MM.1S (cell line): ENCODE measurements around the gene GABARAPL1.
"Not testable (repeated sequence)": the region's sequence is repeated elsewhere in the genome, so short reads cannot be mapped to it uniquely, and the experiment has no call there.

Experiments used
- DNase-seq: peaks from one replicate; pipeline ENCODE4 v3.0.0-alpha.2; 2015
- H2AFZ ChIP-seq: fragments of 300-600 bp; sonication (generic); 2 replicates; pipeline ENCODE4 v1.6.0; 2016; ENCODE audit warnings: antibody characterized with exemption, low read length
- H3F3A ChIP-seq: fragments of 300-600 bp; sonication (generic); 2 replicates; pipeline ENCODE4 v1.6.1; 2016; ENCODE audit warnings: mild to moderate bottlenecking, antibody characterized with exemption, low read length, moderate library complexity, mixed read lengths; ENCODE audit not compliant: insufficient read depth
- H3K27ac ChIP-seq: fragments of 300-600 bp; sonication (generic); 2 replicates; pipeline ENCODE4 v1.5.1; 2016; ENCODE audit warnings: mild to moderate bottlenecking, low read length
- H3K27me3 ChIP-seq: fragments of 300-600 bp; sonication (generic); replicated peaks from 2 replicates; pipeline ENCODE4 v1.6.0; 2016; ENCODE audit warnings: low read length; ENCODE audit not compliant: insufficient read depth
- H3K36me3 ChIP-seq: fragments of 300-600 bp; sonication (generic); replicated peaks from 2 replicates; pipeline ENCODE4 v1.6.1; 2016; ENCODE audit warnings: mild to moderate bottlenecking, low read length, mixed read lengths; ENCODE audit not compliant: insufficient read depth
- H3K4me1 ChIP-seq: fragments of 300-600 bp; sonication (generic); 2 replicates; pipeline ENCODE4 v1.6.1; 2016; ENCODE audit warnings: low read length, mixed read lengths
- H3K4me2 ChIP-seq: fragments of 300-600 bp; sonication (generic); 2 replicates; pipeline ENCODE4 v1.6.0; 2016; ENCODE audit warnings: low read depth, low read length
- H3K4me3 ChIP-seq: fragments of 300-600 bp; sonication (generic); 2 replicates; pipeline ENCODE4 v1.5.1; 2016; ENCODE audit warnings: low read length, mixed read lengths
- H3K79me2 ChIP-seq: fragments of 300-600 bp; sonication (generic); 2 replicates; pipeline ENCODE4 v1.6.1; 2016; ENCODE audit warnings: mixed run types, low read length, mixed read lengths
- H3K9ac ChIP-seq: fragments of 300-600 bp; sonication (generic); 2 replicates; pipeline ENCODE4 v1.6.1; 2016; ENCODE audit warnings: low read length, mixed read lengths
- H3K9me2 ChIP-seq: fragments of 300-600 bp; sonication (generic); replicated peaks from 2 replicates; pipeline ENCODE4 v1.6.1; 2016; ENCODE audit warnings: mild to moderate bottlenecking, low read length, mixed read lengths; ENCODE audit not compliant: insufficient read depth
- H3K9me3 ChIP-seq: fragments of 300-600 bp; sonication (generic); replicated peaks from 2 replicates; pipeline ENCODE4 v1.6.1; 2016; ENCODE audit warnings: mild to moderate bottlenecking, low read length, mixed read lengths; ENCODE audit not compliant: insufficient read depth
- H4K20me1 ChIP-seq: fragments of 300-600 bp; sonication (generic); 2 replicates; pipeline ENCODE4 v1.6.1; 2016; ENCODE audit warnings: mild to moderate bottlenecking, low read length, moderate library complexity, mixed read lengths; ENCODE audit not compliant: insufficient read depth
- CTCF ChIP-seq: fragments of 300-600 bp; sonication (generic); IDR thresholded peaks from 2 replicates; pipeline ENCODE4 v1.5.1; 2016; ENCODE audit warnings: antibody characterized with exemption, low read length, mixed read lengths
- EZH2 ChIP-seq: fragments of 300-600 bp; sonication (generic); optimal IDR thresholded peaks from 2 replicates; pipeline ENCODE3; 2017; ENCODE audit warnings: low read depth, mild to moderate bottlenecking, antibody characterized with exemption, low read length, mixed read lengths
- EZH2phosphoT487 ChIP-seq: fragments of 300-600 bp; sonication (generic); IDR thresholded peaks from 2 replicates; pipeline ENCODE4 v1.6.1; 2018; ENCODE audit warnings: antibody characterized with exemption, low read length

Gene GABARAPL1

GRCh38 chr12:10186299-10186698, 26.4 kb upstream of the GABARAPL1 start:
- Histone ChIP-seq H3K36me3 (no peaks in the 10 kb centered on the region), H3K9ac (no peak overlapping the region), H3K9me3 (no peaks in the 10 kb centered on the region), H2AFZ (no peak overlapping the region), H4K20me1 (no peaks in the 10 kb centered on the region), H3K27ac (no peak overlapping the region), H3K9me2 (no peaks in the 10 kb centered on the region), H3K27me3 (no peaks in the 10 kb centered on the region), H3K4me3 (no peak overlapping the region), H3F3A (no peaks in the 10 kb centered on the region), H3K79me2 (no peaks in the 10 kb centered on the region), H3K4me2 (no peak overlapping the region), H3K4me1 (peaks cover 6% of the 10 kb centered on the region; the same call in 1 of the 2 replicates)
- TF ChIP-seq EZH2phosphoT487, result no peak
- TF ChIP-seq EZH2, result no peak
- no peak for TF ChIP-seq CTCF
- DNase-seq, result no peak

DNA sequence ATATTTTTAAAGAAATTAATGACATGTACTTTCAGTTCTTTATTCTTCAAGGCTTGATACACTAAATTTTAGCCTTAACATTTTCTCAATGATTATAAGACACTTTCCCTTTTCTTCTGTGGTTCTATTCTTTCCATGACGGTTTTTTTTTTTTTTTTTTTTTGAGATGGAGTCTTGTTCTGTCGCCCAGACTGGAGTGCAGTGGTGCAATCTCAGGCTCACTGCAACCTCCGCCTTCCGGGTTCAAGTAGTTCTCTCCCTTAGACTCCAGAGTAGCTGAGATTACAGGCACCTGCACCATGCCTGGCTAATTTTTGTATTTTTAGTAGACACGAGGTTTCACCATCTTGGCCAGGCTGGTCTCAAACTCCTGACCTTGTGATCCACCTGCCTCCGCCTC, 25.7 kb upstream of the GABARAPL1 start:
- not testable (repeated sequence) for H4K20me1 ChIP-seq, H3K79me2 ChIP-seq, H3K9ac ChIP-seq, H3K4me3 ChIP-seq, H3K9me2 ChIP-seq, H3K36me3 ChIP-seq, H3K27ac ChIP-seq, H3K4me2 ChIP-seq, H3F3A ChIP-seq, DNase-seq, H3K27me3 ChIP-seq, H2AFZ ChIP-seq, H3K9me3 ChIP-seq, H3K4me1 ChIP-seq

DNA sequence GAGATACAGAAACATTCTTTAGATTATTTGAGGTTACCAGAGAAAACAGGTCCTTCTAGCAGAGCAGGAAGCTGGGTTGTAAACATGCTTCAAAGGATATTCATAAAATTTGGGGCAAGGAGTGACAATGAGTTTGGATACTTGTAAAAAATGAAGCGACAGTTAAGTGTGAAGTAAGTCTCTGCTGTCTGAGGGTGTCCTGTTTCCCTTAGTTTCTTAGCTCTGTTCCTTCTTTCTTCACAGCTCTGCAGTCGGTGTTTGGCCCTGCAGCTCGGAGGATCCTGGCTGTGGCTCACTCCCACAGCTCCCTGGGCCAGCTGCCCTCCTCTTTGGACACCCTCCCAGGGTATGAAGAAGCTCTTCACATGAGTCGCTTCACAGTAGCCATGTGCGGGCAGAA, 23.0 kb upstream of the GABARAPL1 start:
- no peaks in the 10 kb centered on the region for H3F3A ChIP-seq
- H2AFZ ChIP-seq, result no peak overlapping the region
- no peak overlapping the region for H3K9ac ChIP-seq
- no peaks in the 10 kb centered on the region for H3K27me3 ChIP-seq
- H3K4me1 ChIP-seq, result peaks cover 6% of the 10 kb centered on the region; the same call in 1 of the 2 replicates
- DNase-seq, result no peak
- H3K9me3 ChIP-seq, result no peaks in the 10 kb centered on the region
- H3K79me2 ChIP-seq, result no peaks in the 10 kb centered on the region
- no peaks in the 10 kb centered on the region for H4K20me1 ChIP-seq
- H3K9me2 ChIP-seq, result no peaks in the 10 kb centered on the region
- H3K27ac ChIP-seq, result no peak overlapping the region
- H3K36me3 ChIP-seq, result no peaks in the 10 kb centered on the region
- H3K4me3 ChIP-seq, result no peak overlapping the region
- TF ChIP-seq EZH2 (no peak), CTCF (no peak), EZH2phosphoT487 (no peak)
- H3K4me2 ChIP-seq, result no peak overlapping the region

GRCh38 chr12:10190558-10191388, 21.9 kb upstream of the GABARAPL1 start:
- Histone ChIP-seq H3K9ac (no peak overlapping the region), H3K9me3 (no peaks in the 10 kb centered on the region), H3K27ac (no peak overlapping the region), H3K27me3 (no peaks in the 10 kb centered on the region), H3F3A (no peaks in the 10 kb centered on the region), H4K20me1 (no peaks in the 10 kb centered on the region), H2AFZ (peak overlapping the region; percentile 30; the same call in 1 of the 2 replicates), H3K4me1 (peaks cover 6% of the 10 kb centered on the region; the same call in 1 of the 2 replicates), H3K9me2 (no peaks in the 10 kb centered on the region), H3K36me3 (no peaks in the 10 kb centered on the region), H3K4me3 (no peak overlapping the region), H3K79me2 (no peaks in the 10 kb centered on the region), H3K4me2 (no peak overlapping the region)
- TF ChIP-seq CTCF (peak; percentile 89), EZH2phosphoT487 (no peak)
- peak; percentile 73 for DNase-seq
